Lower lobe of right lung (tissue), 2 donors: ENCODE measurements around the gene PATL1. TPM values are rescaled to one million over a fixed set of nuclear protein-coding genes. Genes with fewer than 3 reads are reported as not detected.

ENCODE experiments used
- ATAC-seq, 2 donors: fragments of 200-7000 bp; cut with Tn5 transposase; one replicate each; pipeline ENCODE4 v1.9.1; 2020 to 2022; ENCODE audit warnings: mild to moderate bottlenecking in 2 of 2, moderate library complexity in 2 of 2
- DNase-seq: peaks from one replicate; pipeline ENCODE4 v3.0.0-alpha.2; 2020
- H3K27ac ChIP-seq: fragments of 200-600 bp; one replicate; pipeline ENCODE4 v1.8.0; 2022
- H3K27me3 ChIP-seq: fragments of 200-600 bp; one replicate; pipeline ENCODE4 v1.8.0; 2022; ENCODE audit warnings: low read depth
- H3K36me3 ChIP-seq: fragments of 200-600 bp; one replicate; pipeline ENCODE4 v1.8.0; 2022; ENCODE audit warnings: mild to moderate bottlenecking
- H3K4me1 ChIP-seq: fragments of 200-600 bp; one replicate; pipeline ENCODE4 v1.8.0; 2022
- H3K4me3 ChIP-seq: fragments of 200-600 bp; one replicate; pipeline ENCODE4 v1.8.0; 2022; ENCODE audit warnings: mild to moderate bottlenecking
- H3K9me3 ChIP-seq: fragments of 200-600 bp; one replicate; pipeline ENCODE4 v1.8.0; 2022
- intact Hi-C: fragments of 100-400 bp; cut with DNase I; formaldehyde crosslinking; loops from one replicate; pipeline ENCODE4 v1.11.0; 2022
- total RNA-seq: library from RNA; stranded (reverse); fragmentation: NEBNext Ultra II Directional; extraction: Animal tissue kit (Norgen Biotek cat#: 25700); gene quantifications from one replicate; pipeline ENCODE4 v1.2.1, GENCODE V29; 2021
- TF ChIP-seq, protein P1 (sequence below): fragments of 200-600 bp; IDR thresholded peaks from one replicate; pipeline ENCODE4 v1.8.0; 2022; ENCODE audit warnings: antibody characterized with exemption, mild to moderate bottlenecking
- donor health status: DM: no; HTN: yes; CAD: no; lungs with severe emphysema.

Gene PATL1
- total RNA-seq, 1 donor from 2014 or later: 38.2 TPM

DNA sequence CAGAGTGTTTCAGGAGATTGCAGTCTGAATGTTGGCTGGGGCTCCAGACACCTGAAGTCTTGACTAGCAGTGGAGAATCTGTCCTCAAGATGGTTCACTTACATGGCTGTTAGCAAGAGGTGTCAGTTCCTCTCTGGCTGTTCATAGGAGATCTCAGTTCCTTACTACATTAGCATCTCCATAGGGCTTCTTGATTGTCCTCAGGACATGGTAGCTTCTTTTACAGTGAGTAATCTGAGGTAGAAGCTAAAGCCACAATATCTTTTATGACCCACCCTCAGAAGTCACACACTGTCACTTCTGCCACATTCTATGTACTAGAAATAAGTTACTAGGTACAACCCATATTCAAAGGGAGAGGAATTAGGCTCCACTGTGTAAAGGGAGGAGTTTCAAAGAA lies 10.5 kb upstream of the PATL1 start:
- H3K4me1 ChIP-seq: no peaks in the 10 kb centered on the region
- H3K36me3 ChIP-seq: no peaks in the 10 kb centered on the region
- DNase-seq: no peak
- TF ChIP-seq, protein P1, sequence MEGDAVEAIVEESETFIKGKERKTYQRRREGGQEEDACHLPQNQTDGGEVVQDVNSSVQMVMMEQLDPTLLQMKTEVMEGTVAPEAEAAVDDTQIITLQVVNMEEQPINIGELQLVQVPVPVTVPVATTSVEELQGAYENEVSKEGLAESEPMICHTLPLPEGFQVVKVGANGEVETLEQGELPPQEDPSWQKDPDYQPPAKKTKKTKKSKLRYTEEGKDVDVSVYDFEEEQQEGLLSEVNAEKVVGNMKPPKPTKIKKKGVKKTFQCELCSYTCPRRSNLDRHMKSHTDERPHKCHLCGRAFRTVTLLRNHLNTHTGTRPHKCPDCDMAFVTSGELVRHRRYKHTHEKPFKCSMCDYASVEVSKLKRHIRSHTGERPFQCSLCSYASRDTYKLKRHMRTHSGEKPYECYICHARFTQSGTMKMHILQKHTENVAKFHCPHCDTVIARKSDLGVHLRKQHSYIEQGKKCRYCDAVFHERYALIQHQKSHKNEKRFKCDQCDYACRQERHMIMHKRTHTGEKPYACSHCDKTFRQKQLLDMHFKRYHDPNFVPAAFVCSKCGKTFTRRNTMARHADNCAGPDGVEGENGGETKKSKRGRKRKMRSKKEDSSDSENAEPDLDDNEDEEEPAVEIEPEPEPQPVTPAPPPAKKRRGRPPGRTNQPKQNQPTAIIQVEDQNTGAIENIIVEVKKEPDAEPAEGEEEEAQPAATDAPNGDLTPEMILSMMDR: no peak
- no peak overlapping the region for H3K27ac ChIP-seq
- no peaks in the 10 kb centered on the region for H3K27me3 ChIP-seq
- H3K9me3 ChIP-seq: no peaks in the 10 kb centered on the region
- no peak overlapping the region for H3K4me3 ChIP-seq
- intact Hi-C loops: no loop called here
- no peak for ATAC-seq

DNA sequence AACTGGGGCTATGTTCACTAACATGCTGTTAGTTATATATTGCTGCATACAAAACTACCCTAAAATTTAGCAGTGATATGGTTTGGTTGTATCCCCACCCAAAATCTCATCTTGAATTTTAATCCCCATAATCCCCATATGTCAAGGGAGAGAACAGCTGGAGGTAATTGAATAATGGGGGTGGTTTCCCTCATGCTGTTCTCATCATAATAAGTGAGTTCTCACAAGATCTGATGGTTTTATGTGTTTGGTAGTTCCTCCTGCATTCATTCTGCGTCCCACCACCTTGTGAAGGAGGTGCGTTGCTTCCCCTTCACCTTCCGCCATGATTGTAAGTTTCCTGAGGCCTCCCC lies 10.0 kb upstream of the PATL1 start:
- Histone ChIP-seq H3K36me3 (no peaks in the 10 kb centered on the region), H3K9me3 (no peaks in the 10 kb centered on the region), H3K4me3 (no peak overlapping the region), H3K27me3 (no peaks in the 10 kb centered on the region), H3K4me1 (no peaks in the 10 kb centered on the region), H3K27ac (no peak overlapping the region)
- intact Hi-C loops: no loop called here
- no peak for ATAC-seq
- DNase-seq: no peak
- TF ChIP-seq, protein P1: no peak

DNA sequence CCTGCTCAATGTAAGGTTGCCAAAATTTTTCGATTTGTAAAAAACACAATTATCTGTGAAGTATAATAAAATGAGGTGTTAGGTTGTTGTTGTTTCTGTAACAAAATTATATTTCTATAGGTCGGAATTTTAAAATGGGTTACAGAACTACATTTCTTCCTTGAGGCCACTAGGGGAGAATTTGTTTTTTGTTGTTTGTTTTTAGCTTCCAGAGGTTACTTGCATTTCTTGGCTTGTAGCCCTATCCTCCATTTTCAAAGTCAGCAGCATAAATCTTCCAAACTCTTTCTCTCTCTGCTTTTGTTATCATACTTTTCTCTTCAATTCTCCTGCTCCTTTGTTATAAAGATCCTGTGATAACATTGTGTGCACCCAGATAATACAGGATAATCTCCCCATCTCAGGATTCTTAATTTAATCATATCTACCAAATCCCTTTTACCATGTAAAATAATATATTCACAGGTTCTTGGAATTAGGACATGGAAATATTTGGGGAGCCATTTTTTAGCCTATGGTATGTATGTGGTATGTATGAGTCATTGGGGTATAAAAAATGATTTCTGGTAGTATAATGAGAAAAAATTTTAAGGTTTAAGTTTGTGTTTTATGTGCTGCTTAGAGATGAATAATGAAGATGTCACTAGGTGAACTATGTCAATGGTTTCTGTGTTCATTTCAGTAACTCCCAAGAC lies 9.4 kb upstream of the PATL1 start:
- no peak overlapping the region for H3K27ac ChIP-seq
- H3K9me3 ChIP-seq: no peaks in the 10 kb centered on the region
- H3K4me1 ChIP-seq: no peaks in the 10 kb centered on the region
- DNase-seq (no peak), ATAC-seq (no peak)
- H3K36me3 ChIP-seq: no peaks in the 10 kb centered on the region
- no peaks in the 10 kb centered on the region for H3K27me3 ChIP-seq
- TF ChIP-seq, protein P1: no peak
- intact Hi-C loops: no loop called here
- no peak overlapping the region for H3K4me3 ChIP-seq

DNA sequence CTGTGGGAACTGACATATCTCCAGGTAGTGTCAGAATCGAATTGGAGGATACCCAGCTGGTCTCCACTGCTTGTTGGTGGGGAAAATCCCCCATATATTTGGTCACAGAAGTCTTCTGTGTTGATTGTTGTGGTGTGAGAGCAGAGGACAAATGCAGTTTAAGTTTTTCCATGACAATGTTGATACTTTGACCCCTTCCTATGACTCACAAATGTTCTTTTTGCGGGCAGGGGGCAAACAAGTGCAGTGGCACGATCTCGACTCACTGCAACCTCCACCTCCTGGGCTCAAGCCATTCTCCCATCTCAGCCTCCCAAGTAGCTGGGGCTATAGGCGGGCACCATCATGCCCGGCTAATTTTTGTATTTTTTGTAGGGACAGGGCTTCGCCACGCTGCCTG lies 7.4 kb upstream of the PATL1 start:
- Histone ChIP-seq H3K27me3 (no peaks in the 10 kb centered on the region), H3K4me3 (no peak overlapping the region), H3K9me3 (no peaks in the 10 kb centered on the region), H3K4me1 (no peaks in the 10 kb centered on the region), H3K27ac (no peak overlapping the region), H3K36me3 (no peaks in the 10 kb centered on the region)
- ATAC-seq (no peak), DNase-seq (no peak)
- TF ChIP-seq, protein P1: no peak
- intact Hi-C loops: no loop called here

DNA sequence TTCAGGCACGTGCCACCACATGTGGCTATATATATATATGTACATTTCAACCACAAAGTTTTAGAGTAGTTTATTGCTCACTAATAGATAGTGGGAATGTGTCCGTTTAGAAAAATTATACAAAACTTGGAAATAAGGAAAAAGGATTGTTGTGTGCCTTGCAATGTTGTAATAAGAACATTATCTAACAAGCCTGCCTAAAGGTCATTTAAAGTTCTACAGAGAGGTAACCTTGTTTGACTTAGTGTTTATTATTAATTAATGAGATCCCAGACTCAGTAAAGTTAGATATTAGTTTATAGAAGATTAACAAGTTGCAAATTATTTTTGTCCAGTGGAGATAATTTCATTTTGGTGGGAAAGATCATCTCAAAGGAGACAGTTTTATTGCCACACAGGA lies 5.5 kb upstream of the PATL1 start:
- ATAC-seq (no peak), DNase-seq (no peak)
- Histone ChIP-seq H3K27ac (no peak overlapping the region), H3K4me3 (no peak overlapping the region), H3K4me1 (peaks cover 11% of the 10 kb centered on the region), H3K9me3 (no peaks in the 10 kb centered on the region), H3K36me3 (no peaks in the 10 kb centered on the region), H3K27me3 (no peaks in the 10 kb centered on the region)
- TF ChIP-seq, protein P1: no peak
- intact Hi-C loops: no loop called here
